ENCODE data around the gene PLCD3. TPM values are rescaled to one million over a fixed set of nuclear protein-coding genes. Genes with fewer than 3 reads are reported as not detected.

The PLCD3 gene
- total RNA-seq, 4 donors from 2014 or later = 44.7 to 87.1 (median 58.3) TPM

GRCh38 chr17:45103269-45103795, 29.0 kb downstream of the PLCD3 start:
- Histone ChIP-seq H3K27me3 (no peaks in the 10 kb centered on the region), H3K4me3 (no peak overlapping the region), H3K4me1 (peaks cover 36% of the 10 kb centered on the region), H3K36me3 (peaks cover 88% of the 10 kb centered on the region), H3K27ac (no peak overlapping the region), H3K9me3 (no peaks in the 10 kb centered on the region)
- 83% methylated on average over 6 of the region's 9 CpGs for WGBS
- no peak for TF ChIP-seq POLR2A (IDR thresholded peaks at IDR 0.05)
- TF ChIP-seq POLR2AphosphoS5 (IDR thresholded peaks at IDR 0.05) = no peak
- TF ChIP-seq CTCF (IDR thresholded peaks at IDR 0.05) = no peak
- TF ChIP-seq EP300 (IDR thresholded peaks at IDR 0.05) = no peak
- DNase-seq (ENCODE audit: low spot score in 2 of 2) = no peak

GRCh38 chr17:45102856-45103255, 29.5 kb downstream of the PLCD3 start:
- Histone ChIP-seq H3K4me1 (peaks cover 41% of the 10 kb centered on the region), H3K27ac (no peak overlapping the region), H3K36me3 (peaks cover 88% of the 10 kb centered on the region), H3K9me3 (no peaks in the 10 kb centered on the region), H3K4me3 (no peak overlapping the region), H3K27me3 (no peaks in the 10 kb centered on the region)
- no peak for DNase-seq (ENCODE audit: low spot score in 2 of 2)
- 51% methylated on average over 9 of the region's 9 CpGs for WGBS
- TF ChIP-seq POLR2A (IDR thresholded peaks at IDR 0.05) = no peak
- no peak for TF ChIP-seq POLR2AphosphoS5 (IDR thresholded peaks at IDR 0.05)
- no peak for TF ChIP-seq CTCF (IDR thresholded peaks at IDR 0.05)
- no peak for TF ChIP-seq EP300 (IDR thresholded peaks at IDR 0.05)

- Histone ChIP-seq H3K4me1 (peaks cover 40% of the 10 kb centered on the region), H3K9me3 (no peaks in the 10 kb centered on the region), H3K36me3 (peaks cover 89% of the 10 kb centered on the region), H3K27ac (peak overlapping the region; percentile 36), H3K27me3 (no peaks in the 10 kb centered on the region), H3K4me3 (no peak overlapping the region)
- TF ChIP-seq EP300 (IDR thresholded peaks at IDR 0.05) (no peak), POLR2AphosphoS5 (IDR thresholded peaks at IDR 0.05) (no peak), CTCF (IDR thresholded peaks at IDR 0.05) (no peak), POLR2A (IDR thresholded peaks at IDR 0.05) (no peak)
- 58% methylated on average over 12 of the region's 12 CpGs for WGBS
- no peak for DNase-seq (ENCODE audit: low spot score in 2 of 2)
Measured at GRCh38 chr17:45101883-45102811, 30.2 kb downstream of the PLCD3 start.

- H3K9me3 ChIP-seq = no peaks in the 10 kb centered on the region
- H3K4me1 ChIP-seq = peaks cover 38% of the 10 kb centered on the region
- TF ChIP-seq CTCF (IDR thresholded peaks at IDR 0.05) (no peak), POLR2AphosphoS5 (IDR thresholded peaks at IDR 0.05) (no peak), EP300 (IDR thresholded peaks at IDR 0.05) (no peak), POLR2A (IDR thresholded peaks at IDR 0.05) (no peak)
- peak overlapping the region; percentile 36 for H3K27ac ChIP-seq
- DNase-seq (ENCODE audit: low spot score in 2 of 2) = no peak
- peaks cover 89% of the 10 kb centered on the region for H3K36me3 ChIP-seq
- WGBS = 53% methylated on average over 9 of the region's 9 CpGs
- H3K27me3 ChIP-seq = no peaks in the 10 kb centered on the region
- no peak overlapping the region for H3K4me3 ChIP-seq
Measured at GRCh38 chr17:45101546-45101882, 30.8 kb downstream of the PLCD3 start.

GRCh38 chr17:45098869-45099616, 33.3 kb downstream of the PLCD3 start:
- H3K27me3 ChIP-seq = no peaks in the 10 kb centered on the region
- peak; percentile 91 to 96 for DNase-seq (ENCODE audit: low spot score in 2 of 2)
- peaks cover 89% of the 10 kb centered on the region for H3K36me3 ChIP-seq
- peak overlapping the region; percentile 52 for H3K27ac ChIP-seq
- WGBS = 48% methylated on average over 9 of the region's 9 CpGs
- peaks cover 47% of the 10 kb centered on the region for H3K4me1 ChIP-seq
- TF ChIP-seq POLR2A (IDR thresholded peaks at IDR 0.05) (no peak), POLR2AphosphoS5 (IDR thresholded peaks at IDR 0.05) (peak in 1 of 3 donors; percentile 26), CTCF (IDR thresholded peaks at IDR 0.05) (peak; percentile 71 to 91), EP300 (IDR thresholded peaks at IDR 0.05) (no peak)
- no peaks in the 10 kb centered on the region for H3K9me3 ChIP-seq
- no peak overlapping the region for H3K4me3 ChIP-seq

All from suprapubic skin (tissue), 4 donors.